GM03348 (cell line): ENCODE results near the gene TUBB2B.
A peak's percentile ranks its signal among the peaks of the same experiment; 100 is the strongest.
"Not testable (repeated sequence)": the region's sequence is repeated elsewhere in the genome, so short reads cannot be mapped to it uniquely, and the experiment has no call there.

Source experiments
- DNase-seq: peaks from one replicate; pipeline ENCODE4 v3.0.0; 2012; ENCODE audit warnings: low spot score

The TUBB2B gene

GRCh38 chr6:3186974-3187382 is 40.5 kb downstream of the TUBB2B start:
- DNase-seq = no peak

GRCh38 chr6:3183066-3183465 is 44.4 kb downstream of the TUBB2B start:
- DNase-seq = no peak

- DNase-seq = no peak
These were observed 46.3 kb downstream of the TUBB2B start for GRCh38 chr6:3181105-3181504.

- not testable (repeated sequence) for DNase-seq
These were observed 47.5 kb downstream of the TUBB2B start for GRCh38 chr6:3179945-3180344.

- not testable (repeated sequence) for DNase-seq
These were observed 48.8 kb downstream of the TUBB2B start for GRCh38 chr6:3178666-3179065.

GRCh38 chr6:3176562-3177355 is 50.7 kb downstream of the TUBB2B start:
- DNase-seq = peak; percentile 77

GRCh38 chr6:3175715-3176402 is 51.6 kb downstream of the TUBB2B start:
- DNase-seq = no peak
